ENCODE data around the gene PARP8. TPM values are rescaled to one million over a fixed set of nuclear protein-coding genes. Genes with fewer than 3 reads are reported as not detected.

Gene PARP8
- total RNA-seq, 1 donor: 30.8 TPM

GRCh38 chr5:50751064-50751657, 84.7 kb downstream of the PARP8 start:
- Histone ChIP-seq H4K20me1 (ENCODE audit: insufficient read depth, low read length) (no peaks in the 10 kb centered on the region), H3K27me3 (ENCODE audit: insufficient read depth, low read length) (no peaks in the 10 kb centered on the region), H3K4me1 (ENCODE audit: insufficient read depth, low read length) (no peaks in the 10 kb centered on the region), H3K9me3 (ENCODE audit: low read depth, low read length) (no peaks in the 10 kb centered on the region), H3K79me2 (ENCODE audit: insufficient read depth, low read length) (no peaks in the 10 kb centered on the region), H3K4me2 (ENCODE audit: insufficient read depth, low read length) (no peak overlapping the region), H2AFZ (ENCODE audit: low read length) (no peak overlapping the region), H3K27ac (ENCODE audit: low read depth, low read length) (no peak overlapping the region), H3K4me3 (ENCODE audit: insufficient read depth, low read length) (no peak overlapping the region), H3K36me3 (ENCODE audit: insufficient read depth, low read length) (no peaks in the 10 kb centered on the region)
- peak; percentile 78 for TF ChIP-seq CTCF (IDR thresholded peaks at IDR 0.05; ENCODE audit: extremely low read depth, low read depth, low read length)
- DNase-seq (ENCODE audit: insufficient read length, low spot score, missing footprints): no peak

GRCh38 chr5:50752800-50753199, 86.4 kb downstream of the PARP8 start:
- Histone ChIP-seq H3K4me3 (ENCODE audit: insufficient read depth, low read length) (no peak overlapping the region), H3K79me2 (ENCODE audit: insufficient read depth, low read length) (no peaks in the 10 kb centered on the region), H2AFZ (ENCODE audit: low read length) (no peak overlapping the region), H3K36me3 (ENCODE audit: insufficient read depth, low read length) (no peaks in the 10 kb centered on the region), H3K9me3 (ENCODE audit: low read depth, low read length) (no peaks in the 10 kb centered on the region), H3K4me1 (ENCODE audit: insufficient read depth, low read length) (no peaks in the 10 kb centered on the region), H3K27ac (ENCODE audit: low read depth, low read length) (no peak overlapping the region), H3K27me3 (ENCODE audit: insufficient read depth, low read length) (no peaks in the 10 kb centered on the region), H3K4me2 (ENCODE audit: insufficient read depth, low read length) (no peak overlapping the region), H4K20me1 (ENCODE audit: insufficient read depth, low read length) (no peaks in the 10 kb centered on the region)
- no peak for DNase-seq (ENCODE audit: insufficient read length, low spot score, missing footprints)
- no peak for TF ChIP-seq CTCF (IDR thresholded peaks at IDR 0.05; ENCODE audit: extremely low read depth, low read depth, low read length)

GRCh38 chr5:50759526-50760270, 93.3 kb downstream of the PARP8 start:
- Histone ChIP-seq H3K79me2 (ENCODE audit: insufficient read depth, low read length) (no peaks in the 10 kb centered on the region), H3K27ac (ENCODE audit: low read depth, low read length) (no peak overlapping the region), H2AFZ (ENCODE audit: low read length) (no peak overlapping the region), H3K27me3 (ENCODE audit: insufficient read depth, low read length) (no peaks in the 10 kb centered on the region), H3K4me3 (ENCODE audit: insufficient read depth, low read length) (no peak overlapping the region), H3K36me3 (ENCODE audit: insufficient read depth, low read length) (no peaks in the 10 kb centered on the region), H3K4me2 (ENCODE audit: insufficient read depth, low read length) (no peak overlapping the region), H3K9me3 (ENCODE audit: low read depth, low read length) (no peaks in the 10 kb centered on the region), H4K20me1 (ENCODE audit: insufficient read depth, low read length) (no peaks in the 10 kb centered on the region), H3K4me1 (ENCODE audit: insufficient read depth, low read length) (no peaks in the 10 kb centered on the region)
- no peak for DNase-seq (ENCODE audit: insufficient read length, low spot score, missing footprints)
- TF ChIP-seq CTCF (IDR thresholded peaks at IDR 0.05; ENCODE audit: extremely low read depth, low read depth, low read length): no peak

- Histone ChIP-seq H2AFZ (ENCODE audit: low read length) (no peak overlapping the region), H3K27me3 (ENCODE audit: insufficient read depth, low read length) (no peaks in the 10 kb centered on the region), H3K4me2 (ENCODE audit: insufficient read depth, low read length) (no peak overlapping the region), H3K36me3 (ENCODE audit: insufficient read depth, low read length) (no peaks in the 10 kb centered on the region), H3K4me3 (ENCODE audit: insufficient read depth, low read length) (no peak overlapping the region), H3K27ac (ENCODE audit: low read depth, low read length) (no peak overlapping the region), H3K79me2 (ENCODE audit: insufficient read depth, low read length) (no peaks in the 10 kb centered on the region), H3K4me1 (ENCODE audit: insufficient read depth, low read length) (peaks cover 11% of the 10 kb centered on the region), H4K20me1 (ENCODE audit: insufficient read depth, low read length) (no peaks in the 10 kb centered on the region), H3K9me3 (ENCODE audit: low read depth, low read length) (no peaks in the 10 kb centered on the region)
- no peak for DNase-seq (ENCODE audit: insufficient read length, low spot score, missing footprints)
- TF ChIP-seq CTCF (IDR thresholded peaks at IDR 0.05; ENCODE audit: extremely low read depth, low read depth, low read length): no peak
These were observed 96.9 kb downstream of the PARP8 start for GRCh38 chr5:50763351-50763750.

Measured in osteoblast (primary cell).